Measurements from ENCODE around the gene FCER2.
"Not testable (repeated sequence)": the region's sequence is repeated elsewhere in the genome, so short reads cannot be mapped to it uniquely, and the experiment has no call there.

Gene FCER2

DNA sequence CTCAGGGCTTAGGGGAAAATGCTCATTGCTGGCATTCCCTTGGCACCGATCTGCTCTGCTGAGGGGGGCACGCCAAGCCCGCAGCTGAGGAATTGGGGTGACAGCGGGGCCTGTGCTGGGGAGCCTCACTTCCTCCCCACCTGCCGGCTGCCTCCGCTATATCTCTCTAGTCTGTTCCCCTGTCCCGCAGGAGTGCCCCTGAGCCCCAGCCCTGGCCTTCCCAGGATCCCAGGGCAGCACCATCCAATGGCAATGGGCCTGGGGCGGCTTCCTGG is 55.6 kb downstream of the FCER2 start:
- in situ Hi-C loops (cut with MboI; ENCODE audit: low pct_unique_long_range_greater_than_20kb, low sequenced_read_pairs, unreplicated experiment): no loop called here
- DNase-seq (ENCODE audit: low spot score): no peak
- TF ChIP-seq, protein P1, sequence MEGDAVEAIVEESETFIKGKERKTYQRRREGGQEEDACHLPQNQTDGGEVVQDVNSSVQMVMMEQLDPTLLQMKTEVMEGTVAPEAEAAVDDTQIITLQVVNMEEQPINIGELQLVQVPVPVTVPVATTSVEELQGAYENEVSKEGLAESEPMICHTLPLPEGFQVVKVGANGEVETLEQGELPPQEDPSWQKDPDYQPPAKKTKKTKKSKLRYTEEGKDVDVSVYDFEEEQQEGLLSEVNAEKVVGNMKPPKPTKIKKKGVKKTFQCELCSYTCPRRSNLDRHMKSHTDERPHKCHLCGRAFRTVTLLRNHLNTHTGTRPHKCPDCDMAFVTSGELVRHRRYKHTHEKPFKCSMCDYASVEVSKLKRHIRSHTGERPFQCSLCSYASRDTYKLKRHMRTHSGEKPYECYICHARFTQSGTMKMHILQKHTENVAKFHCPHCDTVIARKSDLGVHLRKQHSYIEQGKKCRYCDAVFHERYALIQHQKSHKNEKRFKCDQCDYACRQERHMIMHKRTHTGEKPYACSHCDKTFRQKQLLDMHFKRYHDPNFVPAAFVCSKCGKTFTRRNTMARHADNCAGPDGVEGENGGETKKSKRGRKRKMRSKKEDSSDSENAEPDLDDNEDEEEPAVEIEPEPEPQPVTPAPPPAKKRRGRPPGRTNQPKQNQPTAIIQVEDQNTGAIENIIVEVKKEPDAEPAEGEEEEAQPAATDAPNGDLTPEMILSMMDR (IDR thresholded peaks at IDR 0.05; ENCODE audit: extremely low read depth, insufficient read depth, missing control alignments): no peak

DNA sequence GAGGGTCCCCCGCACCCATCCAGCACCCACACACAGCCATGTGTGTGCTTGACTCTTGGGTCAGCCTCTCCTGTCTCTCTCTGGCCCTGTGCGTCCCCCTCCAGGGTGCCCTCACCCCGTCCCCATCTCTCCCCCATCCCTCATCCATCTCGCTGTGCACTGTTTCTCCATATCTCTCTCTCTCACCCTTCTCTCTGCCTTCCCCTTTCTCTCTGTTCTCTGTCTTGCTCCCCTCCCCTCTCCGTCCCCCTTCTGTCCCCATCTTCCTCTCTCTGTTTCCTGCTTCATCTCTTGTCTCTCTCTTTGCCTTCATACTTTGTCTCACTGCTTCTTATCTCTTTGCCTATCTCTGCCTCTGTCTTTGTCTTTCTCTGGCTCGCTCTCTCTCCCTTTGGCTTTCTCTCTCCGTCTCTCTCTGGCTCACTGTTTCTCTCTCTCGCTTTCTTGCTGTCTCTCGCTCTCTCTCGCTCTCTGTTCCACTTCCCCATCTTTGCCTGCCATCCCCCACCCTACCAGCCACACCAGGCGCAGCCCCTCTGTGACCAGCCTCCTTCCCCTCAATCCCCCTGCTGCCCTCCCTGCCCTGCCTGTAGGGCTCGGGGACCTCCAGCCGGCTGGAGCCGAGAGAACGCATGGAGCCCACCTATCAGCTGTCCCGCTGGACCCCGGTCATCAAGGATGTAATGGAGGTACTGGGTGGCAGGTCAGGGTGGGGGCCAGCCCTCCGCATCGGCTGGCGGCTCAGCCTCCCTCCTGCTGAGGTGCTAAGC is 56.1 kb downstream of the FCER2 start:
- in situ Hi-C loops (cut with MboI; ENCODE audit: low pct_unique_long_range_greater_than_20kb, low sequenced_read_pairs, unreplicated experiment): no loop called here
- TF ChIP-seq, protein P1 (IDR thresholded peaks at IDR 0.05; ENCODE audit: extremely low read depth, insufficient read depth, missing control alignments): no peak

DNA sequence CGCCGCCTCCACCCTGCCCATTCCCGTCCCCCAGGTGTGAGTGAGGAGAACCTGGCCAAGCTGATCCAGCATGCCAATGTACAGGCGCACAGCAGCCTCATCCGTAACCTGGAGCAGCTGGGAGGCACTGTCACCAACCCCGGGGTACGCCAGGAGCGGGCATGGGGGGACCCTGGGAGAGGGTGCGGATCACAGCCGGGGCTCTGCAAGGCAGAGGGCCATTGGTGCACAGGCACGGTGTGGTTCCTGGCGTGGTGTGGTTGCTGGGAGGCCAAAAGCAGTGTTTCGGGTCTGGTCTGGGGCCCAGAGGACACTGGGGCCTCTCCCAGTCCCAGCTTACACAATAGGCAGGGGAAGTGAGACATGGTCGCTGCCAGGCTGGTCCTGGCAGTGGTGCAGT is 56.8 kb downstream of the FCER2 start:
- in situ Hi-C loops (cut with MboI; ENCODE audit: low pct_unique_long_range_greater_than_20kb, low sequenced_read_pairs, unreplicated experiment): no loop called here
- TF ChIP-seq, protein P1 (IDR thresholded peaks at IDR 0.05; ENCODE audit: extremely low read depth, insufficient read depth, missing control alignments): no peak
- no peak for DNase-seq (ENCODE audit: low spot score)

More for the DNA sequence above, 56.1 kb downstream of the FCER2 start:
- DNase-seq (ENCODE audit: low spot score): no peak

DNA sequence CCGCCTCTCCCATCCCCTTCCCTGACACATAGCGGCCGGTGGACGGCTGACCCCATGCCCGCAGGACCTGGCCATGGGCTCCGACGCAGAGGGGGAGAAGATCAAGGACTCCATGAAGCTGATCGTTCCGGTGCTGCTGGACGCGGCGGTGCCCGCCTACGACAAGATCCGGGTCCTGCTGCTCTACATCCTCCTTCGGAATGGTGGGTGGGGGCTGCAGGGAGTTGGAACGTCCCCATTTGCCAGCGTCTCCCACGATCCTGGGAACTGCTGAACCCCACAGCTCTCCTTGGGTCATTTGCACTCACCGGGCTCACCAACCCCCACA is 57.4 kb downstream of the FCER2 start:
- TF ChIP-seq, protein P1 (IDR thresholded peaks at IDR 0.05; ENCODE audit: extremely low read depth, insufficient read depth, missing control alignments): no peak
- in situ Hi-C loops (cut with MboI; ENCODE audit: low pct_unique_long_range_greater_than_20kb, low sequenced_read_pairs, unreplicated experiment): no loop called here
- DNase-seq (ENCODE audit: low spot score): no peak

DNA sequence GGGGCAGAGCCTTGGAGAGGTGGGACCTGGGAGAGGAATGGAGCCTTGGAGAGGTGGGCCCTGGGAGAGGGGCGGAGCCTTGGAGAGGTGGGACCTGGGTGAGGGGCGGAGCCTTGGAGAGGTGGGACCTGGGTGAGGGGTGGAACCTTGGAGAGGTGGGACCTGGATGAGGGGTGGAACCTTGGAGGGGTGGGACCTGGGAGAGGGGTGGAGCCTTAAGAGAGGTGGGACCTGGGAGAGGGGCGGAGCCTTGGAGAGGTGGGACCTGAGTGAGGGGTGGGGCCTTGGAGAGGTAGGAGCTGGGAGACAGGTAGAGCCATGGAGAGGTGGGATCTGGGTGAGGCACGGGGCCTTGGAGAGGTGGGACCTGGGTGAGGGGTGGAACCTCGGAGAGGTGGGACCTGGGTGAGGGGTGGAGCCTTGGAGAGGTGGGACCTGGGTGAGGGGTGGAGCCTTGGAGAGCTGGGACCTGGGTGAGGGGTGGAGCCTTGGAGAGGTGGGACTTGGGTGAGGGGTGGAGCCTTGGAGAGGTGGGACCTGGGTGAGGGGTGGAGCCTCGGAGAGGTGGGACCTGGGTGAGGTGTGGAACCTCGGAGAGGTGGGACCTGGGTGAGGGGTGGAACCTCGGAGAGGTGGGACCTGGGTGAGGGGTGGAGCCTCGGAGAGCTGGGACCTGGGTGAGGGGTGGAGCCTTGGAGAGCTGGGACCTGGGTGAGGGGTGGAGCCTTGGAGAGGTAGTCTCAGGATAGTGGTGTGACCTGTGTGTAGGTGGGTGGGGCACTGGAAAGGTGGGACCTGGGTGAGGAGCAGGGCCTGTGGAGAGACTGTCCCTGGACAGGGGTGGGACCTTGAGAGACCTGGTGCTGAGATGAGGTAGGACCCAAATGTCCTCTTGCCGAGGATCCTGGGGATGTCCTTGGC is 58.0 kb downstream of the FCER2 start:
- peak; percentile 55 for DNase-seq (ENCODE audit: low spot score)
- in situ Hi-C loops (cut with MboI; ENCODE audit: low pct_unique_long_range_greater_than_20kb, low sequenced_read_pairs, unreplicated experiment): not testable (repeated sequence)

DNA sequence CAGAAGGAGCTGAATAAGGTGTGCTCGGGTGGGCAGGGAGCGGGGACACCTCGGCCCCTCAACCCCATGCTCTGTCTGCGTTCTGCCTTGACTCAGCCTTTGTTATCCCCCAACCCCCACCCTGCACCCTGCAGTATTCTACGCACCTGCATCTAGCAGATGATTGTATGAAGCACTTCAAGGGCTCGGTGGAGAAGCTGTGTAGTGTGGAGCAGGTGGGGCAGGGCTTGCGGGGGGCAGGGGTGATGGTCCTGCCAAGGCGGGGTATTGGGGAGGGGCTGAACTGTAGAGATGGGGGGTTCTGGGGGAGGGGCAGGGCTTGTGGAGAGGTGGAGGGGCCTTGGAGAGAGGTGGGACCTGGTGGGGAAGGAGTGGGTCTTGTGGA is 58.9 kb downstream of the FCER2 start:
- DNase-seq (ENCODE audit: low spot score): no peak
- TF ChIP-seq, protein P1 (IDR thresholded peaks at IDR 0.05; ENCODE audit: extremely low read depth, insufficient read depth, missing control alignments): no peak
- in situ Hi-C loops (cut with MboI; ENCODE audit: low pct_unique_long_range_greater_than_20kb, low sequenced_read_pairs, unreplicated experiment): no loop called here

Data from GM13977 (cell line).